Upper lobe of right lung (tissue), 1 donor: Measurements from ENCODE around the gene WDR44. TPM values are rescaled to one million over a fixed set of nuclear protein-coding genes. Genes with fewer than 3 reads are reported as not detected.

Experiments
- ATAC-seq: fragments of 200-7000 bp; cut with Tn5 transposase; one replicate; pipeline ENCODE4 v1.9.1; 2020; ENCODE audit warnings: mild to moderate bottlenecking, moderate library complexity
- DNase-seq: peaks from one replicate; pipeline ENCODE4 v3.0.0-alpha.2; 2020
- H3K27ac ChIP-seq: fragments of 200-600 bp; one replicate; pipeline ENCODE4 v1.8.0; 2022
- H3K27me3 ChIP-seq: fragments of 200-600 bp; one replicate; pipeline ENCODE4 v1.8.0; 2022; ENCODE audit warnings: mild to moderate bottlenecking
- H3K36me3 ChIP-seq: fragments of 200-600 bp; one replicate; pipeline ENCODE4 v1.8.0; 2022
- H3K4me1 ChIP-seq: fragments of 200-600 bp; one replicate; pipeline ENCODE4 v1.8.0; 2022
- H3K4me3 ChIP-seq: fragments of 200-600 bp; one replicate; pipeline ENCODE4 v1.8.0; 2022; ENCODE audit warnings: mild to moderate bottlenecking
- H3K9me3 ChIP-seq: fragments of 200-600 bp; one replicate; pipeline ENCODE4 v1.8.0; 2022
- CTCF ChIP-seq: fragments of 200-600 bp; IDR thresholded peaks from one replicate; pipeline ENCODE4 v1.8.0; 2022; ENCODE audit warnings: antibody characterized with exemption
- intact Hi-C: fragments of 100-400 bp; cut with DNase I; formaldehyde crosslinking; loops from one replicate; pipeline ENCODE4 v1.11.0; 2022
- microRNA-seq: library from miRNA; unstranded; fragments of <30 nt; microRNA quantifications from one replicate; pipeline ENCODE4 v1.2.0, GENCODE V29; 2020; ENCODE audit warnings: borderline microRNAs expressed
- total RNA-seq: library from RNA; stranded (reverse); fragmentation: NEBNext Ultra II Directional; extraction: Animal tissue kit (Norgen Biotek cat#: 25700); gene quantifications from one replicate; pipeline ENCODE4 v1.2.1, GENCODE V29; 2021
- donor health status: DM: no; HTN: yes; CAD: no; lungs with severe emphysema.

Gene WDR44
- total RNA-seq, 1 donor from 2014 or later = 14.2 TPM

- TF ChIP-seq CTCF = no peak
- ATAC-seq (no peak), DNase-seq (no peak)
- Histone ChIP-seq H3K9me3 (no peaks in the 10 kb centered on the region), H3K4me3 (no peak overlapping the region), H3K27ac (no peak overlapping the region), H3K4me1 (peaks cover 11% of the 10 kb centered on the region), H3K36me3 (no peaks in the 10 kb centered on the region), H3K27me3 (no peaks in the 10 kb centered on the region)
- intact Hi-C loops = no loop called here
These were observed 152.4 kb downstream of the WDR44 start for GRCh38 chrX:118498351-118498750.

- no peaks in the 10 kb centered on the region for H3K9me3 ChIP-seq
- H3K27me3 ChIP-seq = no peaks in the 10 kb centered on the region
- intact Hi-C loops = no loop called here
- H3K4me3 ChIP-seq = no peak overlapping the region
- no peak for TF ChIP-seq CTCF
- DNase-seq = no peak
- H3K27ac ChIP-seq = no peak overlapping the region
- peaks cover 11% of the 10 kb centered on the region for H3K4me1 ChIP-seq
- no peak for ATAC-seq
- H3K36me3 ChIP-seq = no peaks in the 10 kb centered on the region
These were observed 152.8 kb downstream of the WDR44 start for GRCh38 chrX:118498755-118499154.

GRCh38 chrX:118499295-118499694 lies 153.4 kb downstream of the WDR44 start:
- no peak overlapping the region for H3K27ac ChIP-seq
- no peak for DNase-seq

More at GRCh38 chrX:118499295-118499694, 153.4 kb downstream of the WDR44 start:
- no peak for ATAC-seq
- H3K4me3 ChIP-seq = no peak overlapping the region
- peaks cover 11% of the 10 kb centered on the region for H3K4me1 ChIP-seq
- H3K36me3 ChIP-seq = no peaks in the 10 kb centered on the region
- H3K27me3 ChIP-seq = no peaks in the 10 kb centered on the region
- no peak for TF ChIP-seq CTCF
- intact Hi-C loops = no loop called here
- H3K9me3 ChIP-seq = no peaks in the 10 kb centered on the region

Small RNA genes lying within 50 kb of the gene (microRNA-seq; reads per million reads assigned to microRNA genes)
- 10.1 reads per million, percentile 38 among the genes with 10 or more reads in this experiment for gene MIR1277

Other genes starting within 250 kb of the WDR44 start
- gene KLHL13, start 229.3 kb upstream of the WDR44 start, total RNA-seq = 0.58 TPM
- gene DOCK11, start 149.7 kb downstream of the WDR44 start, total RNA-seq = 55.0 TPM